A673 (cell line): ENCODE measurements around the gene SLC22A12. TPM values are rescaled to one million over a fixed set of nuclear protein-coding genes. Genes with fewer than 3 reads are reported as not detected.

Source experiments
- BruUV-seq: library from RNA; stranded (reverse); fragments of 400-500 nt; replicated peaks from 2 replicates; lab custom pipeline; 2021; lab: Mats Ljungman, UMichigan
- CTCF ChIA-PET: fragments of 300-600 bp; sonication (Branson Sonifier 250); formaldehyde crosslinking; loops from one replicate; lab custom pipeline; 2022; ENCODE audit warnings: antibody characterized with exemption; lab: Charles Lee
- POLR2A ChIA-PET: fragments of 300-600 bp; sonication (Branson Sonifier 250); formaldehyde crosslinking; loops from one replicate; lab custom pipeline; 2022; ENCODE audit warnings: antibody characterized with exemption; ENCODE audit not compliant: low non-redundant PET; lab: Charles Lee
- DNase-seq: peaks from one replicate; pipeline ENCODE4 v3.0.0-alpha.2; 2015; ENCODE audit warnings: low spot score
- H3K27ac ChIP-seq: fragments of 200-600 bp; sonication (generic); 2 replicates; pipeline ENCODE4 v1.5.1; 2016; ENCODE audit warnings: mixed run types, low read depth, mild to moderate bottlenecking, mixed read lengths, antibody characterized with exemption, low read length; ENCODE audit not compliant: poor library complexity, severe bottlenecking
- H3K27me3 ChIP-seq: fragments of 200-600 bp; sonication (generic); replicated peaks from 2 replicates; pipeline ENCODE4 v1.6.1; 2017; ENCODE audit warnings: mixed run types, low read depth, mild to moderate bottlenecking, mixed read lengths, antibody characterized with exemption, low read length; ENCODE audit not compliant: insufficient read depth, poor library complexity
- H3K36me3 ChIP-seq: fragments of 200-600 bp; sonication (generic); 2 replicates; pipeline ENCODE4 v1.6.1; 2016; ENCODE audit warnings: mixed run types, mild to moderate bottlenecking, mixed read lengths, antibody characterized with exemption, low read length; ENCODE audit not compliant: insufficient read depth, poor library complexity, severe bottlenecking
- H3K4me1 ChIP-seq: fragments of 200-600 bp; sonication (generic); 2 replicates; pipeline ENCODE4 v1.6.1; 2017; ENCODE audit warnings: mixed run types, mild to moderate bottlenecking, mixed read lengths, antibody characterized with exemption, low read length; ENCODE audit not compliant: insufficient read depth, poor library complexity, severe bottlenecking
- H3K4me3 ChIP-seq: fragments of 200-600 bp; sonication (generic); 2 replicates; pipeline ENCODE4 v1.5.1; 2016; ENCODE audit warnings: low read depth, mixed run types, mild to moderate bottlenecking, mixed read lengths, low read length; ENCODE audit not compliant: poor library complexity, severe bottlenecking
- H3K9me3 ChIP-seq: fragments of 200-600 bp; sonication (generic); 2 replicates; pipeline ENCODE4 v1.6.1; 2016; ENCODE audit warnings: mixed run types, low read depth, mild to moderate bottlenecking, mixed read lengths, antibody characterized with exemption, low read length; ENCODE audit not compliant: poor library complexity, severe bottlenecking
- CTCF ChIP-seq: fragments of 300-800, 200-600 bp; sonication (generic); conservative IDR thresholded peaks from 2 replicates; pipeline ENCODE4 v1.5.1; 2017; ENCODE audit warnings: low read depth, mild to moderate bottlenecking, antibody characterized with exemption, low read length, moderate library complexity, mixed read lengths
- EZH2 ChIP-seq: fragments of 200-600 bp; sonication (generic); IDR thresholded peaks from 2 replicates; pipeline ENCODE4 v1.6.1; 2017; ENCODE audit warnings: borderline replicate concordance, low read depth, mild to moderate bottlenecking, mixed read lengths, antibody characterized with exemption, low read length; ENCODE audit not compliant: poor library complexity, severe bottlenecking
- intact Hi-C: fragments of 100-400 bp; cut with micrococcal nuclease; formaldehyde crosslinking; loops from one replicate; pipeline ENCODE4 v1.10.0; 2022; ENCODE audit not compliant: unreplicated experiment
- total RNA-seq: library from RNA; stranded (reverse); gene quantifications from 2 replicates; pipeline ENCODE4 v1.2.3, GENCODE V29; 2021

The SLC22A12 gene
- total RNA-seq, 1 experiment from 2014 or later = not detected

- TF ChIP-seq EZH2 = no peak
- TF ChIP-seq CTCF = peak; percentile 31; the same call in 1 of the 2 replicates
These were observed 39.0 kb downstream of the SLC22A12 start for GRCh38 chr11:64629796-64630562.

DNA sequence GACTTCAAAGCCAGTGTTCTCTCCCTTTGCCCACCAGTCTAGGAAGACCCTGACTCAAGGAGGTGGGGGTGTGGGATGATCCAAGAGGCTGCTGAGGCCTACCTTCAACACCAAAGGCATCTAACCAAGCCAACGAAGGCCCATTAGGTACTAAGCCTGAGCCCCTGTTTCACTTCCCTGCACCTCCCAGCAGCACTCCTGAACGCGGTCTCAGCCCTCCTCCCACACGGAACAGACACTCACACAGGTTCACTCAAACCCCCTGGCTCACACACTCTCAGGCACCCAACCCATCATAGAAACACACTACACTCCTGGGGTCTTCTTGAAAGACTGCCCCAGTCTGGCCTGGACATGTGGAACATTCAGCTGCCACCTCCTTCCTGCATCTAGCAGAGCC is 40.7 kb downstream of the SLC22A12 start:
- DNase-seq = no peak
- no peak overlapping the region for H3K4me3 ChIP-seq
- TF ChIP-seq EZH2 (no peak), CTCF (no peak)
- no peaks in the 10 kb centered on the region for H3K9me3 ChIP-seq
- intact Hi-C loops = no loop called here
- H3K27me3 ChIP-seq = no peaks in the 10 kb centered on the region
- H3K36me3 ChIP-seq = no peaks in the 10 kb centered on the region
- no peak overlapping the region for H3K27ac ChIP-seq
- POLR2A ChIA-PET = no interaction called here
- no TSS peak for BruUV-seq
- CTCF ChIA-PET = interaction anchor here (0.6 kb wide), 1 partner anchor 21 kb away, joined by 3 read pairs; no protein-coding TSS in a partner anchor
- H3K4me1 ChIP-seq = peaks cover 8% of the 10 kb centered on the region

More at GRCh38 chr11:64629796-64630562, 39.0 kb downstream of the SLC22A12 start:
- no peak overlapping the region for H3K4me3 ChIP-seq
- peak; percentile 37 for DNase-seq
- POLR2A ChIA-PET = no interaction called here
- intact Hi-C loops = no loop called here
- CTCF ChIA-PET = no interaction called here
- H3K9me3 ChIP-seq = no peaks in the 10 kb centered on the region
- no peaks in the 10 kb centered on the region for H3K27me3 ChIP-seq
- H3K27ac ChIP-seq = no peak overlapping the region
- no peaks in the 10 kb centered on the region for H3K36me3 ChIP-seq
- BruUV-seq = no TSS peak
- H3K4me1 ChIP-seq = no peaks in the 10 kb centered on the region

DNA sequence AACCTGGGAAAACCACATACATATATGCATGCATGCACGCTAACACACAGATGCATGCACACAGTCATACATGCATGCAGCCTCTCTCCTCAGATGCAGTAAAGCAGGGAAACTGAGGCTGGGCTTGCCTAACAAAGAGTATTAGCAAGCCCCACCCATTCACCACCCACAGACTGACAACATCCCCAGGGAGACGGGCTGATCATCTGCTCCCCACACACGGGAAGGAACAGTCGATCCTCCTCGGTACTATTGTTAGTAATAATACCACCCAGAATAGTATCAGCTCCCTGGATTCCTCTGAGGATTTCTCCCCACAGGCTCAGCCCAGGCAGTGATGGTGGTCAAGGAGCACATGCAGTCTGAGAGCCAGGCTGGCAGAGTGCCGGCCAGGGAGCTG is 41.2 kb downstream of the SLC22A12 start:
- CTCF ChIA-PET = no interaction called here
- H3K36me3 ChIP-seq = no peaks in the 10 kb centered on the region
- no peaks in the 10 kb centered on the region for H3K27me3 ChIP-seq
- TF ChIP-seq EZH2 (no peak), CTCF (no peak)
- H3K4me3 ChIP-seq = no peak overlapping the region
- no peaks in the 10 kb centered on the region for H3K9me3 ChIP-seq
- H3K4me1 ChIP-seq = peaks cover 9% of the 10 kb centered on the region
- no peak overlapping the region for H3K27ac ChIP-seq
- intact Hi-C loops = no loop called here
- no TSS peak for BruUV-seq
- no peak for DNase-seq
- POLR2A ChIA-PET = no interaction called here
